ENCODE measurements around the gene PANX2. TPM values are rescaled to one million over a fixed set of nuclear protein-coding genes. Genes with fewer than 3 reads are reported as not detected.

PANX2 gene
- total and polyA plus RNA-seq, 2 of the 4 experiments (the other 2 are of a cell fraction) = 0.18 to 1.7 TPM

- H3K9ac ChIP-seq (ENCODE audit: low read depth, low read length) = no peak overlapping the region
- no peak overlapping the region; the same call in 1 of the 2 replicates for H3K23ac ChIP-seq (ENCODE audit: low read depth, low read length)
- peaks cover 6% of the 10 kb centered on the region for H3K9me3 ChIP-seq (ENCODE audit: control insufficient read depth, insufficient read depth, low read length)
- ChIA-PET CTCF (no interaction called here), POLR2A (ENCODE audit: unreplicated experiment) (no interaction called here)
- no peaks in the 10 kb centered on the region for H3K9me1 ChIP-seq (ENCODE audit: insufficient read depth, low read length)
- no peak overlapping the region for H4K91ac ChIP-seq (ENCODE audit: insufficient read depth, low read depth, low read length)
- H2AK5ac ChIP-seq (ENCODE audit: low read depth, low read length) = no peak overlapping the region; the same call in 1 of the 2 replicates
- no peak for DNase-seq
- no peak overlapping the region for H2BK5ac ChIP-seq (ENCODE audit: low read depth, low read length, poor library complexity, severe bottlenecking)
- no peak overlapping the region for H3K18ac ChIP-seq (ENCODE audit: low read depth, low read length)
- H3K36me3 ChIP-seq (ENCODE audit: control insufficient read depth, insufficient read depth, low read length) = peaks cover 26% of the 10 kb centered on the region
- no peak for ATAC-seq (ENCODE audit: low read depth)
- H3K4me3 ChIP-seq (ENCODE audit: insufficient read depth, low read depth, low read length) = no peak overlapping the region
- H3K27me3 ChIP-seq (ENCODE audit: control insufficient read depth, insufficient read depth, low read length) = no peaks in the 10 kb centered on the region
- H2BK15ac ChIP-seq (ENCODE audit: low read depth, low read length) = no peak overlapping the region
- no peak overlapping the region for H3K27ac ChIP-seq (ENCODE audit: insufficient read depth, low read length)
- intact Hi-C loops (cut with micrococcal nuclease) = no loop called here
- H3K79me1 ChIP-seq (ENCODE audit: low read depth in 1 of 2, low read length in 2 of 2) = no peaks in the 10 kb centered on the region
- peak overlapping the region; percentile 41 for H2AFZ ChIP-seq (replicated peaks; ENCODE audit: low read length, poor library complexity)
- H4K5ac ChIP-seq (ENCODE audit: low read depth, low read length) = no peak overlapping the region
- H4K20me1 ChIP-seq (ENCODE audit: insufficient read depth, low read length) = no peaks in the 10 kb centered on the region; the same call in 1 of the 2 replicates
- H2BK20ac ChIP-seq (ENCODE audit: low read depth, low read length) = no peak overlapping the region
- TF ChIP-seq RCOR1 (IDR thresholded peaks at IDR 0.05; ENCODE audit: insufficient replicate concordance, low read length) (no peak), FOS (IDR thresholded peaks at IDR 0.05; ENCODE audit: low read depth, low read length) (no peak), RFX5 (IDR thresholded peaks at IDR 0.05; ENCODE audit: low read depth, low read length) (no peak), POLR2A (IDR thresholded peaks at IDR 0.05; ENCODE audit: low read depth, low read length) (no peak), MAFK (IDR thresholded peaks at IDR 0.05; ENCODE audit: low read depth, low read length) (no peak), MAZ (IDR thresholded peaks at IDR 0.05; ENCODE audit: borderline replicate concordance, low read depth, low read length) (no peak), NFE2L2 (IDR thresholded peaks at IDR 0.05; ENCODE audit: low read depth, low read length) (no peak), CTCF (conservative IDR thresholded peaks at IDR 0.05; ENCODE audit: low read depth, low read length) (no peak), CHD1 (IDR thresholded peaks at IDR 0.05; ENCODE audit: low read depth, low read length) (no peak), RAD21 (IDR thresholded peaks at IDR 0.05; ENCODE audit: low read length) (no peak)
- WGBS, 2 experiments (ENCODE audit: extremely low coverage in 2 of 2, insufficient read length in 1 of 2) = no CpG with 5 or more reads among the region's 4 CpGs
- no peak overlapping the region for H3K4me2 ChIP-seq (ENCODE audit: low read depth, low read length)
- dilution Hi-C loops (cut with HindIII; ENCODE audit: low sequenced_read_pairs, unreplicated experiment) = no loop called here
- no TSS peak for BruUV-seq (replicated peaks)
- H3K56ac ChIP-seq (ENCODE audit: extremely low read depth, insufficient read depth, low read length) = no peak overlapping the region
- no peak overlapping the region for H3K4ac ChIP-seq (ENCODE audit: low read depth, low read length)
- H3K4me1 ChIP-seq (ENCODE audit: control insufficient read depth, insufficient read depth, low read length) = peaks cover 10% of the 10 kb centered on the region
- H3K14ac ChIP-seq (replicated peaks; ENCODE audit: low read depth, low read length) = no peak overlapping the region
- no peak overlapping the region for H2AK9ac ChIP-seq (replicated peaks; ENCODE audit: low read depth, low read length, poor library complexity)
- no peak overlapping the region for H4K8ac ChIP-seq (ENCODE audit: low read depth in 2 of 2, low read length in 2 of 2)
- no peak overlapping the region for H2BK120ac ChIP-seq (ENCODE audit: low read depth, low read length)
- in situ Hi-C loops (cut with MboI; ENCODE audit: low sequenced_read_pairs) = no loop called here
Measured at GRCh38 chr22:50131894-50132293, 38.6 kb upstream of the PANX2 start.

All from IMR-90 (cell line).